Stimulated activated CD4-positive, alpha-beta T cell treated with anti-CD3 and anti-CD28 coated beads, Interleukin-4, amount 100 ng/mL, for 48 hours (primary cell): ENCODE results near the gene SPTBN1.

Source experiments
- DNase-seq, 2 donors: peaks; one replicate each; pipeline ENCODE4 v3.0.0-alpha.2; 2020; ENCODE audit warnings: low read depth in 2 of 2

The SPTBN1 gene

GRCh38 chr2:54610700-54611099, 154.6 kb downstream of the SPTBN1 start:
- no peak for DNase-seq

GRCh38 chr2:54611830-54612545, 155.9 kb downstream of the SPTBN1 start:
- DNase-seq: no peak

- DNase-seq: no peak
Measured at GRCh38 chr2:54613386-54613785, 157.3 kb downstream of the SPTBN1 start.

- no peak for DNase-seq
Measured at GRCh38 chr2:54613794-54614257, 157.7 kb downstream of the SPTBN1 start.

- no peak for DNase-seq
Measured at GRCh38 chr2:54614819-54615218, 158.7 kb downstream of the SPTBN1 start.

- no peak for DNase-seq
Measured at GRCh38 chr2:54615832-54616534, 159.9 kb downstream of the SPTBN1 start.

- no peak for DNase-seq
Measured at GRCh38 chr2:54617409-54617808, 161.3 kb downstream of the SPTBN1 start.

GRCh38 chr2:54618646-54619565, 162.8 kb downstream of the SPTBN1 start:
- DNase-seq: no peak

GRCh38 chr2:54619660-54620231, 163.6 kb downstream of the SPTBN1 start:
- DNase-seq: no peak

- no peak for DNase-seq
Measured at GRCh38 chr2:54620948-54621347, 164.8 kb downstream of the SPTBN1 start.

GRCh38 chr2:54624591-54625071, 168.5 kb downstream of the SPTBN1 start:
- no peak for DNase-seq

GRCh38 chr2:54626131-54626530, 170.0 kb downstream of the SPTBN1 start:
- DNase-seq: no peak

GRCh38 chr2:54626884-54627283, 170.8 kb downstream of the SPTBN1 start:
- DNase-seq: no peak

GRCh38 chr2:54627973-54628372, 171.8 kb downstream of the SPTBN1 start:
- DNase-seq: no peak

- no peak for DNase-seq
Measured at GRCh38 chr2:54628418-54628817, 172.3 kb downstream of the SPTBN1 start.

GRCh38 chr2:54628957-54629356, 172.8 kb downstream of the SPTBN1 start:
- DNase-seq: no peak

GRCh38 chr2:54629390-54629789, 173.3 kb downstream of the SPTBN1 start:
- DNase-seq: no peak

GRCh38 chr2:54629914-54630857, 174.1 kb downstream of the SPTBN1 start:
- peak; percentile 11 to 23 for DNase-seq

GRCh38 chr2:54630858-54631497, 174.9 kb downstream of the SPTBN1 start:
- no peak for DNase-seq

GRCh38 chr2:54631755-54632154, 175.6 kb downstream of the SPTBN1 start:
- no peak for DNase-seq
